LNCaP clone FGC (cell line): ENCODE data around the gene SQOR.

Source experiments
- DNase-seq: peaks from one replicate; pipeline ENCODE4 v3.0.0-alpha.2; 2011; ENCODE audit warnings: low read depth
- H3K4me3 ChIP-seq: 2 replicates; pipeline ENCODE4 v1.5.1; 2011; ENCODE audit warnings: mild to moderate bottlenecking, low read depth, low read length, control low read depth
- TF ChIP-seq, protein P1 (sequence below): IDR thresholded peaks from 2 replicates; pipeline ENCODE4 v1.5.1; 2012; ENCODE audit warnings: mild to moderate bottlenecking; ENCODE audit not compliant: control insufficient read depth, insufficient read depth; ENCODE audit errors: extremely low read depth

SQOR gene

GRCh38 chr15:45588219-45588875 lies 46.5 kb upstream of the SQOR start:
- no peak for DNase-seq
- H3K4me3 ChIP-seq: peak overlapping the region; percentile 96
- TF ChIP-seq, protein P1, sequence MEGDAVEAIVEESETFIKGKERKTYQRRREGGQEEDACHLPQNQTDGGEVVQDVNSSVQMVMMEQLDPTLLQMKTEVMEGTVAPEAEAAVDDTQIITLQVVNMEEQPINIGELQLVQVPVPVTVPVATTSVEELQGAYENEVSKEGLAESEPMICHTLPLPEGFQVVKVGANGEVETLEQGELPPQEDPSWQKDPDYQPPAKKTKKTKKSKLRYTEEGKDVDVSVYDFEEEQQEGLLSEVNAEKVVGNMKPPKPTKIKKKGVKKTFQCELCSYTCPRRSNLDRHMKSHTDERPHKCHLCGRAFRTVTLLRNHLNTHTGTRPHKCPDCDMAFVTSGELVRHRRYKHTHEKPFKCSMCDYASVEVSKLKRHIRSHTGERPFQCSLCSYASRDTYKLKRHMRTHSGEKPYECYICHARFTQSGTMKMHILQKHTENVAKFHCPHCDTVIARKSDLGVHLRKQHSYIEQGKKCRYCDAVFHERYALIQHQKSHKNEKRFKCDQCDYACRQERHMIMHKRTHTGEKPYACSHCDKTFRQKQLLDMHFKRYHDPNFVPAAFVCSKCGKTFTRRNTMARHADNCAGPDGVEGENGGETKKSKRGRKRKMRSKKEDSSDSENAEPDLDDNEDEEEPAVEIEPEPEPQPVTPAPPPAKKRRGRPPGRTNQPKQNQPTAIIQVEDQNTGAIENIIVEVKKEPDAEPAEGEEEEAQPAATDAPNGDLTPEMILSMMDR: no peak

- H3K4me3 ChIP-seq: peak overlapping the region; percentile 96
- no peak for DNase-seq
- TF ChIP-seq, protein P1: no peak
Measured at GRCh38 chr15:45589256-45589655, 45.6 kb upstream of the SQOR start.

DNA sequence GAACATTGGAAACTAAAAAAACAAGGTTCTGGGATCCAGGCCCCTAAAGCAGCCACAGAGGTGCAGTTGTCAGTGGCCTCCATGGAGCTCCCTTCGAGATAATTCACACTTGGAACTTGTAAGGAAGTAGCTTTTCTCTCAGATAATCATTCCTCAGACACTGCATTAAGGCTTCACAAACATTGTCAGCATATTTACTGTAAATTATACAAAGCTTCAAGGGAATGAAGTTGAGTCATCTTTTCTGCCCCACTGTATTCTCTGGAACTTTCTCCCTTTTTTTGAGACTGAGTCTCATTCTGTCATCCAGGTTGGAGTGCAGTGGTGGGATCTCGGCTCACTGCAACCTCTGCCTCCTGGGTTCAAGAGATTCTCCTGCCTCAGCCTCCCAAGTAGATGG lies 40.5 kb upstream of the SQOR start:
- DNase-seq: no peak
- TF ChIP-seq, protein P1: no peak
- H3K4me3 ChIP-seq: no peak overlapping the region

GRCh38 chr15:45594835-45595530 lies 39.8 kb upstream of the SQOR start:
- TF ChIP-seq, protein P1: no peak
- no peak for DNase-seq
- H3K4me3 ChIP-seq: no peak overlapping the region

DNA sequence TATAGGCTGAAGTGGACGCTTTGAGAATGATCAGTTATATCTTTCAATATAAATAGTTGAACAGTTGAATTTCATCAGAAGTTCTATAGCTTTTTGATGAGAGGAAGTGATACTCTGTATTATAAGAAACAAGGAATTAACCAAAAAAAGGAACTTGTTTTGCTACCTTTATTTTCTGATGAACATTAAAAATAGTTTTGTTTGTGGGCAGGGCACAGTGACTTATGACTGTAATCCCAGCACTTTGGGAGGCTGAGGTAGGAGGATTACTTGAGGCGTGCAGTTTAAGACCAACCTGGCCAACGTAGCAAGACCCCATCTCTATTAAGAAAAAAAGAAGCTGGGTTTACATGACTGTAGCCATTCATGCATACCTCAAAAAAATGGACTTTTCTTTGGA lies 30.9 kb upstream of the SQOR start:
- no peak overlapping the region for H3K4me3 ChIP-seq
- TF ChIP-seq, protein P1: no peak
- no peak for DNase-seq

GRCh38 chr15:45604326-45604725 lies 30.5 kb upstream of the SQOR start:
- no peak for DNase-seq
- TF ChIP-seq, protein P1: no peak
- no peak overlapping the region for H3K4me3 ChIP-seq
